GM04503 (cell line): ENCODE data around the gene ZFP69B.

Experiments used
- DNase-seq: peaks from one replicate; pipeline ENCODE4 v3.0.0-alpha.2; 2012; ENCODE audit warnings: low read depth

ZFP69B gene

DNA sequence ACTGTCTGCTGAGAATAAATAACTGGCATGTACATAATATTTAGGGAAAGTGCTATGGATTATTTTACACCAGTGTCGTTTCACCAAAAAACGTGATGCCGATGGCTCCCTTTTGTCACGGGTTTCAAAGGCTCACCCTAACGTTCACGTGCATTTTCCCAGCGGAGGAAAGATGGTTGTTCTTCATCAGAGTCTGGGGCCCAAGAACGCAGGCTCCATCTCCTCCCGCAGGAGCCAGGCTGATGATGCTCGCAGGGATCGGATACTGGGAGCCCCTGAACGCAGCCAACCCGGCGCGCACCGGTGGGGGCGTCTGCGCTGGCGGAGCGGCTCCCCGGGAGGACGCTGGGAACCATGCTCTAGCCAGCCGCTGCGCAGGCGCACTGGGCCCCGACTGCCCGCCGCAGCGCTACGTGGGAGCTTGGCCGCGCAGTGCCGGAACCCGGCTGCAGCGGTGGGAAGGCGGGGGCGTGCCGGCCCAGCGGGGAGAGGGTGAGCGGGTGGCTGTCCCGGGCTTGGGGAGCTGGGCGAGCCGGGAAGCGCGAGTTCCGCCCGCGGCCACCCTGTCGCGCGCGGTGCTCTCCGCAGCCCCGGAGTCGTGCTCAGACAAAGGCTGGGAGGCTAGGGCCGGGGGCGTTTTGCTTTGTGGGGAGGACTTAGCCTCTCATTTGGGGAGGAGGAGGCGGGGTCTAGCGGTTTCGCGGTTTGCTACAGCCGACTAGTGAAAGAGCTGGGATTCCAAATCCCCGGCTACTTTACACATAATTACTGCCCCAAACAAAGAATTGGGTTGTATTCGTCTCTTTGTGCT, at the start of gene ZFP69B:
ZFP69B (plus strand) TSS at position 793 of the 811 bp plus-strand sequence. CDS start 486 bp downstream, outside the sequence.
- DNase-seq: peak; percentile 47

DNA sequence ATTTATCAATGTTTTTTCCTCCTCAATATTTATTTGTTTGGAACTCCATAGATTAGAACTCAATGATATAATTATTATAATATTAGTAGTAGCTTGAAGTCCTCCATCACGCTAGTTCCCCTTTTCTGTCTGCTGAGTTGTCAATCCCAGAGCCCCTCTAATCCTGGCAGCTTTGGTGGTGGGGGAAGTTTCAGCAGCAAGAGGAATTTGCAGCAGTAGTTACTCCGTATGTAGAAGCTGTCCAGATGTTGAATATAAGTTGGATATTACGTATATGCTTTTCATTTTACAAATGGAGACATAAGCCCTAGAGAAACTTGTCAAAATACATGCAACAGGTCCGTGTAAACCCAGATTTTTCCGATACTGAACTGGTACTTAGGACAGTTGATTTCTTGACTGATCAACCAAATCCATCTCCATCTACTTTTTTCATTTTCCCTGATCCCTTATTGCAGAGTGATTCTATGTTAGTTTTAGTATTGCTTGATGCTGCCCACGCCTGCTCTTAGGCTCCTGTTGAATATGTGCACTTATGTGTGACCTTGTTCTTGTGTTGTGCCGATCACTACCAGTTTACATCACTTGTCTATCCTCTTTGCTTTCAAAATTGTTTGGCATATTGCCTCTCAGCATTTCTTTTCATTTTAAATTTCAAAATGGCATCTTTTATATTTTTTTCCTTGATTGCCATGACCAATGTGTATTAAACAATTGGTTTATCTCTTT, 48.6 kb upstream of the ZFP69B start:
- no peak for DNase-seq

- DNase-seq: no peak
Observed at GRCh38 chr1:40404670-40405462, 45.4 kb upstream of the ZFP69B start.

DNA sequence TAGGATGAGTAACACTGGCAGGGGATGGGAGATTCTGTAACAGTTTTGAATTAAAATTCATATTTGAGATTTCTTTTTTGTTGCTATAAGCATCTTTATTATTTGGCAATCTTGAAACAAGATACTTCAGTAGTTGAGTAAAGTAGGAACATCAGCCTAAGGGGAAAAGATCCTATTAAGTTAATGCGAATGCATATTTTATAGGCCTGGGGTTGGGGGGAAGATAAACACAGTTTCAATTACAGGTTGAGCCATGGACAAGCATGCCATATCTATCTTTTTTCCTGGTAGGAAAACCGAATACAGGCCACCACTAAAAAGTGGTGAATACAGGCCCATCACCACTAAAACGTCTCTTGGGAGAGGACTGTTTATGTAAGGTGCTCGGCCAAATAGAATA, 44.5 kb upstream of the ZFP69B start:
- DNase-seq: no peak

DNA sequence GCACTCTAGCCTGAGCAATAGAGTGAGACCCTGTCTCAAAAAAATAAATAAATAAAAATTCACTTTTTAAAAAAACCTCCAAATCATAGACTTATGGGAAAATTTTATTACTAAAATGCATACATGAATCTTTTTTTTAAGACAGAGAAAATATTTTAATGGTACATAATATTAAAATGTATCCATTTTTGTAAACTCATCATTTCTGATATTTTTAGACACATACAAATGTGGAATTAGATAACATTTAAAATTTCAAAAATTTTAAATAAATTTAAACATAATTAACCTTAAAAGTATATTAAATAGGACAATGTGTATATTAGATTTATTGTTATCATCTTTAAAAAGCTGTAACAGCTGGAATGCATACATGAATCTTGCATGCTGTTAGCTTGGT, 42.8 kb upstream of the ZFP69B start:
- DNase-seq: no peak

DNA sequence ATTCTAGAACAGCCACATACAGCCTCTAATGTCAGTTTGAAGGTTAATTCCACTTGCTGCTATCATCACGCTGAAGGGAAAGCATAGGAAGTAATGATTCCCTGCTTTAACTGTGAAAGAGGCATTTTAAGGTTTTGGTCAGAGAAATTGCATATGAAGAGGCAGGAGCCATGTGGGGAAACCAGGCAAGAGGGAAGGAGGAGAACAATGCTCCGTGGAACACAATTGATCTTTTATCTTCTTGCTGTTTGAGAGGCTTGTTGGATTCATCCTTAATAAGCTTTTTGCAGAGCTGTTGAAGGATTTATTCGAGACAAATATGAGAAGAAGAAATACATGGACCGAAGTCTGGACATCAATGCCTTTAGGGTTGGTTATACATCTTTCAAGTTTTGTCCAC, 40.8 kb upstream of the ZFP69B start:
- DNase-seq: no peak

- DNase-seq: no peak
Observed at GRCh38 chr1:40411294-40411693, 39.0 kb upstream of the ZFP69B start.

GRCh38 chr1:40411843-40412242, 38.4 kb upstream of the ZFP69B start:
- DNase-seq: no peak

DNA sequence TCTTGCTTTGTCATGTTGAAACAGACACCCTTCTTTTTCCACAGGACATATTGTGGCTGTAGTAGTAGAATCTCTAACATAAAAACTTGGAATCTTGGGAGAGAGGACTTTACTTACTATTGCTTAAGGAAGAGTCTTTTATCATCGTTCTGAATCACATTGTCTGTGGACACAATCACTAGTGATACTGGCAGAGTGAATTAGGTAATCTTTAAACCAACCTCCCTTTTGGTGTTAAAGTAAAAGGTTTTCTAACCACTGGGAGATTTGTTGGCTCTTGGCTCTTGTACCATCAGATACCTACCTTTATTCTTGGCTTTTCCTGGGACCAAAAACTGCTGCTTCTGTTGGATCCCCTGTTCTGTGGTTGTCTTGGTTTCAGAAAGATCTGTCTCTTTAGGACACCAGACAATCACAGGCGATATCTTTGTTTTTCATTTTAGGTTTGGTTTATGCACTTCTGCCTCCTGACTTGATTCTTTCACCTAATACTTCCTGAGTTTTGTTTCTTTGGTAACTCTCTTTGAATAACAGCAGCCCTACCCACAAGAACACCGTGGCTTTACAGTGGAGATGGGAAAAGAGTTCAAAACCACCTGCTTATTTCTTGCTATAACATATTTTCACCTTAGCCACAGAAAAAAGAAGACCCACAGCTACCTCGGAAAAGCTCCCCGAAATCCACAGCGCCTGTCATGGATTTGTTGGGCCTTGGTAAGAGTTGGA, 36.6 kb upstream of the ZFP69B start:
- no peak for DNase-seq

- DNase-seq: no peak
Observed at GRCh38 chr1:40414331-40414730, 35.9 kb upstream of the ZFP69B start.

DNA sequence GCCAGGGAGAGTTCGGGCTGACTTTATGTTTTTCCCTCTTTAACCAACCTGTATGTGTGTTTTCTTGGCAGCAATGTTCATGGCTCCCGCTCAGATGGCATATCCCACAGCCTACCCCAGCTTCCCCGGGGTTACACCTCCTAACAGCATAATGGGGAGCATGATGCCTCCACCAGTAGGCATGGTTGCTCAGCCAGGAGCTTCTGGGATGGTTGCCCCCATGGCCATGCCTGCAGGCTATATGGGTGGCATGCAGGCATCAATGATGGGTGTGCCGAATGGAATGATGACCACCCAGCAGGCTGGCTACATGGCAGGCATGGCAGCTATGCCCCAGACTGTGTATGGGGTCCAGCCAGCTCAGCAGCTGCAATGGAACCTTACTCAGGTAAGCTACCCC, 33.6 kb upstream of the ZFP69B start:
- no peak for DNase-seq

- no peak for DNase-seq
Observed at GRCh38 chr1:40421431-40422384, 28.6 kb upstream of the ZFP69B start.

GRCh38 chr1:40422630-40423263, 27.5 kb upstream of the ZFP69B start:
- DNase-seq: no peak

GRCh38 chr1:40423264-40423642, 27.0 kb upstream of the ZFP69B start:
- DNase-seq: no peak

- no peak for DNase-seq
Observed at GRCh38 chr1:40423951-40424618, 26.2 kb upstream of the ZFP69B start.

GRCh38 chr1:40425198-40425597, 25.1 kb upstream of the ZFP69B start:
- no peak for DNase-seq

- no peak for DNase-seq
Observed at GRCh38 chr1:40431385-40431784, 18.9 kb upstream of the ZFP69B start.

- peak; percentile 37 for DNase-seq
Observed at GRCh38 chr1:40432644-40433390, 17.5 kb upstream of the ZFP69B start.

DNA sequence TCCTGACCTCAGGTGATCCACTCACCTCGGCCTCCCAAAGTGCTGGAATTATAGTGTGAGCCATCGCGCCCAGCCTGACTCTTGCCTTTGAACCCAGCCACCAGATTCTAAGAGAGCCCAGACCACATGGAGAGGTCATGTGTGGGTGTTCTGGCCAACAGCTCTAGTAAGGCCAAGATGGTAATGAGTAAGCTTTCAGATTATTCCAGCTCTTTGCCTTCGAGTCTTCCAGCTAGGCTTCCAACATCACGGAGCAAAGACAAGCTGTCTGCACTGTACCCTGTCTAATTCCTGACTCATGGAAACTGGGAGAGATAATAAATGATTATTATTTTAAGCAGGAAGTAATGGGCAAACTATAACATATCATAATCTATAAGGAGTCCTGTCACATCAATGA, 14.8 kb upstream of the ZFP69B start:
- no peak for DNase-seq
